ENCODE measurements around the gene CMTM3. TPM values are rescaled to one million over a fixed set of nuclear protein-coding genes. Genes with fewer than 3 reads are reported as not detected.
A peak's percentile ranks its signal among the peaks of the same experiment; 100 is the strongest.

CMTM3 gene
- total RNA-seq, 1 experiment from 2014 or later: 19.1 TPM

DNA sequence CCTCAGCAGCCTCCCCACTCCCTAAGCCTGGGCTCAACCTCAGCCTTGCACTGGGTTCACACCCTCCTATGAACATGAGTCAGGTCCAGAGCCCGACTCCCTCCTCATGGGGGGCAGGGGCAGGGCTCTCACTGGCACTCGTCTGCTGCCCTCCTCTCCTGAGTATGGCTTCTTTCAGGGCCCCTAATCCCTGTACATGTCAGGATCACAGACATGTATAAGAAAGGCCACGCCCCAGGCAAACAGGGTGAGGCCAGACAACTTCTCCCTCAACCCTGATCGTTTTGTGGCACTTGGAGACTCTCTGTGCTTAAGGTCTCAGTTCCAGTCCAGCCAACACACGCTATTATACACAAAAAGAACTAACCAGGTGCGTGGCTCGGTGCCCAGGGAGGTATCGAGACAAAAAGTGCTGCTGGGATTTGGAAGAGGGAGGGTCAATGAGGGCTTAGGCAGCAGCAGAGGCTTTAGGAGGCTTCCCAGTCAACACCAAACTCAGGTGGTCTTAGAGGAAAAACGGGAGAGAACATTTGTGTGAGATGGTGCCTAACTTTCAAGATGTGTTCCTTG, 45.2 kb downstream of the CMTM3 start:
- ATAC-seq (no peak), DNase-seq (ENCODE audit: low spot score) (no peak)
- Mint-ChIP-seq H3K4me1 (peaks cover 19% of the 10 kb centered on the region), H3K27me3 (ENCODE audit: low read depth) (no peaks in the 10 kb centered on the region), H3K9me3 (no peaks in the 10 kb centered on the region), H3K4me3 (no peak overlapping the region), H3K27ac (peak overlapping the region; percentile 11; the same call in 1 of the 2 replicates), H3K36me3 (no peaks in the 10 kb centered on the region)
- TF ChIP-seq, protein P1, sequence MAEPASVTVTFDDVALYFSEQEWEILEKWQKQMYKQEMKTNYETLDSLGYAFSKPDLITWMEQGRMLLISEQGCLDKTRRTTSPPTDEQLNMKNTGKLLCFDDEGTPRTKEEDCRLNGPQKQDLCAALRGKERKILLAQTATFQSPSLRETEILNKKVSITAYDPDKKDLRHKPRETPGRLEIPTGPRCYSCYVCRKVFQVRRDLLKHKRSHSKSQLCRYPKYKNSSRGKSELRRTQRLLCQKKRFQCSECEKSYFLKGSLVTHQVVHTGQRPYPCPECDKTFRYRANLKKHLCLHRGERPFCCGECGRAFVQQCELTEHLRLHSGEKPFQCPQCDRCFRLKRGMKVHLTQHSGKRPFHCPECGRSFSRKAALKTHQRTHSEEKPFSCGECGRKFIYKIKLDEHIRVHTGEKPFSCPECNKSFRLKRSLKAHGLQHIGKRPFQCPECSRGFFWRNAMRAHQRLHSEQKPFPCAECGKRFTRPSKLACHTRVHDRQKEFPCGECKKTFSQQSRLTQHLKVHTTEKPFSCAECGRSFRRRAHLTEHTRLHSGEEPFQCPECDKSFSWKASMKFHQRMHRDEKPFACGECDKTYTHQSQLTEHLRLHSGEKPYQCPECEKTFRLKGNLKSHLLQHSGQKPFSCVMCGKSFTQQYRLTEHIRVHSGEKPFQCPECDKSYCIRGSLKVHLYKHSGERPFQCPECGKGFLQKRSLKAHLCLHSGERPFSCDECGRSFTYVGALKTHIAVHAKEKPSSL (CRISPR knock-in tag; conservative IDR thresholded peaks at IDR 0.05): no peak
- TF ChIP-seq ZNF512 (CRISPR knock-in tag; IDR thresholded peaks at IDR 0.05; ENCODE audit: borderline replicate concordance): no peak
- TF ChIP-seq ZNF671 (CRISPR knock-in tag; IDR thresholded peaks at IDR 0.05): no peak
- no peak for TF ChIP-seq MXD4 (CRISPR knock-in tag; IDR thresholded peaks at IDR 0.05; ENCODE audit: borderline replicate concordance)
- no peak for TF ChIP-seq FOXJ3 (CRISPR knock-in tag; IDR thresholded peaks at IDR 0.05; ENCODE audit: borderline replicate concordance)
- no peak for TF ChIP-seq OVOL2 (CRISPR knock-in tag; IDR thresholded peaks at IDR 0.05; ENCODE audit: borderline replicate concordance)
- no peak for TF ChIP-seq ZNF138 (CRISPR knock-in tag; conservative IDR thresholded peaks at IDR 0.05)
- TF ChIP-seq, protein P2, sequence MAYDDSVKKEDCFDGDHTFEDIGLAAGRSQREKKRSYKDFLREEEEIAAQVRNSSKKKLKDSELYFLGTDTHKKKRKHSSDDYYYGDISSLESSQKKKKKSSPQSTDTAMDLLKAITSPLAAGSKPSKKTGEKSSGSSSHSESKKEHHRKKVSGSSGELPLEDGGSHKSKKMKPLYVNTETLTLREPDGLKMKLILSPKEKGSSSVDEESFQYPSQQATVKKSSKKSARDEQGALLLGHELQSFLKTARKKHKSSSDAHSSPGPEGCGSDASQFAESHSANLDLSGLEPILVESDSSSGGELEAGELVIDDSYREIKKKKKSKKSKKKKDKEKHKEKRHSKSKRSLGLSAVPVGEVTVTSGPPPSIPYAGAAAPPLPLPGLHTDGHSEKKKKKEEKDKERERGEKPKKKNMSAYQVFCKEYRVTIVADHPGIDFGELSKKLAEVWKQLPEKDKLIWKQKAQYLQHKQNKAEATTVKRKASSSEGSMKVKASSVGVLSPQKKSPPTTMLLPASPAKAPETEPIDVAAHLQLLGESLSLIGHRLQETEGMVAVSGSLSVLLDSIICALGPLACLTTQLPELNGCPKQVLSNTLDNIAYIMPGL (CRISPR knock-in tag; IDR thresholded peaks at IDR 0.05): no peak
- no peak for TF ChIP-seq GABPB1 (CRISPR knock-in tag; IDR thresholded peaks at IDR 0.05)
- no peak for TF ChIP-seq NFATC4 (CRISPR knock-in tag; IDR thresholded peaks at IDR 0.05)
- TF ChIP-seq GRHL2 (CRISPR knock-in tag; IDR thresholded peaks at IDR 0.05; ENCODE audit: insufficient replicate concordance, severe bottlenecking): no peak
- TF ChIP-seq NFE2L1 (CRISPR knock-in tag; IDR thresholded peaks at IDR 0.05): no peak
- TF ChIP-seq USF2 (CRISPR knock-in tag; IDR thresholded peaks at IDR 0.05): no peak
- TF ChIP-seq CBFB (CRISPR knock-in tag; IDR thresholded peaks at IDR 0.05; ENCODE audit: low read depth): no peak
- TF ChIP-seq MYBL2 (CRISPR knock-in tag; IDR thresholded peaks at IDR 0.05): no peak
- TF ChIP-seq RELA (CRISPR knock-in tag; IDR thresholded peaks at IDR 0.05; ENCODE audit: borderline replicate concordance): no peak
- no peak for TF ChIP-seq TCF7 (CRISPR knock-in tag; IDR thresholded peaks at IDR 0.05; ENCODE audit: low read depth)
- no peak for TF ChIP-seq TP53 (CRISPR knock-in tag; IDR thresholded peaks at IDR 0.05)
- TF ChIP-seq, protein P3, sequence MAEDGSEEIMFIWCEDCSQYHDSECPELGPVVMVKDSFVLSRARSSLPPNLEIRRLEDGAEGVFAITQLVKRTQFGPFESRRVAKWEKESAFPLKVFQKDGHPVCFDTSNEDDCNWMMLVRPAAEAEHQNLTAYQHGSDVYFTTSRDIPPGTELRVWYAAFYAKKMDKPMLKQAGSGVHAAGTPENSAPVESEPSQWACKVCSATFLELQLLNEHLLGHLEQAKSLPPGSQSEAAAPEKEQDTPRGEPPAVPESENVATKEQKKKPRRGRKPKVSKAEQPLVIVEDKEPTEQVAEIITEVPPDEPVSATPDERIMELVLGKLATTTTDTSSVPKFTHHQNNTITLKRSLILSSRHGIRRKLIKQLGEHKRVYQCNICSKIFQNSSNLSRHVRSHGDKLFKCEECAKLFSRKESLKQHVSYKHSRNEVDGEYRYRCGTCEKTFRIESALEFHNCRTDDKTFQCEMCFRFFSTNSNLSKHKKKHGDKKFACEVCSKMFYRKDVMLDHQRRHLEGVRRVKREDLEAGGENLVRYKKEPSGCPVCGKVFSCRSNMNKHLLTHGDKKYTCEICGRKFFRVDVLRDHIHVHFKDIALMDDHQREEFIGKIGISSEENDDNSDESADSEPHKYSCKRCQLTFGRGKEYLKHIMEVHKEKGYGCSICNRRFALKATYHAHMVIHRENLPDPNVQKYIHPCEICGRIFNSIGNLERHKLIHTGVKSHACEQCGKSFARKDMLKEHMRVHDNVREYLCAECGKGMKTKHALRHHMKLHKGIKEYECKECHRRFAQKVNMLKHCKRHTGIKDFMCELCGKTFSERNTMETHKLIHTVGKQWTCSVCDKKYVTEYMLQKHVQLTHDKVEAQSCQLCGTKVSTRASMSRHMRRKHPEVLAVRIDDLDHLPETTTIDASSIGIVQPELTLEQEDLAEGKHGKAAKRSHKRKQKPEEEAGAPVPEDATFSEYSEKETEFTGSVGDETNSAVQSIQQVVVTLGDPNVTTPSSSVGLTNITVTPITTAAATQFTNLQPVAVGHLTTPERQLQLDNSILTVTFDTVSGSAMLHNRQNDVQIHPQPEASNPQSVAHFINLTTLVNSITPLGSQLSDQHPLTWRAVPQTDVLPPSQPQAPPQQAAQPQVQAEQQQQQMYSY (CRISPR knock-in tag; IDR thresholded peaks at IDR 0.05): no peak
- ChIA-PET POLR2A (no interaction called here), CTCF (interaction anchor here (1.2 to 4.0 kb wide), 9 partner anchors 9 to 102 kb away, joined by 3 to 80 read pairs (median 13); partner anchors contain the start of gene DYNC1LI2)
